Measurements from ENCODE around the gene GPC1.

GPC1 gene

DNA sequence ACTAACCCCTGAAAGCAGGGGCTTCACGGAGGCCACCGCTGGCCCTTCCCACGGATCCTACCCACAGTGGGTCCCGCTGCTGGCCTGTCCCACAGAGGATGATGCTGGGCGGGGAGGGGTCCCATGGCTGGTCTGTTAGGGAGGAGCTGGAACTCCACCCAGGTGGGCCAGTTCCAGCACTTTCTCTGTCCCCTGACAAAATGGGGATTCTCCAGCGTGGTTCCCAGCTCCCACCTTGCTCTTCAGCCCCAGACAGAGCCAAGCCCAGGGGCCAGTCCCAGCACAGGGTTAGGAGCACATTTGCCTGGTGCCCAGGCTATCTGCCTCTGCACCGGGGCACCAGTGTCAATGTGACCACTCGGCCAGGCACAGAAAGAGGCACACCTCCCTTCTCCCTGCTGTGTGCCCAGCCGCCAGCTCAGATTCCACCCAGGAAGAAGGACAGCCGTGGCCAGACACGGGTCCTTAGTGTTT is 72.4 kb downstream of the GPC1 start:
- Histone ChIP-seq H3K4me1 (ENCODE audit: control insufficient read depth, insufficient read depth, low read length) (no peaks in the 10 kb centered on the region), H3K4me3 (ENCODE audit: insufficient read depth, low read depth, low read length) (no peak overlapping the region), H3K27ac (ENCODE audit: insufficient read depth, low read depth, low read length, poor library complexity, severe bottlenecking) (no peak overlapping the region), H3K9me3 (ENCODE audit: control insufficient read depth, low read length) (no peaks in the 10 kb centered on the region), H3K36me3 (ENCODE audit: control insufficient read depth, insufficient read depth, low read length) (no peaks in the 10 kb centered on the region), H3K27me3 (ENCODE audit: control insufficient read depth, insufficient read depth, low read length, poor library complexity, severe bottlenecking) (no peaks in the 10 kb centered on the region)
- 92 to 93% methylated on average over 11 of the region's 11 CpGs for WGBS, 2 experiments

DNA sequence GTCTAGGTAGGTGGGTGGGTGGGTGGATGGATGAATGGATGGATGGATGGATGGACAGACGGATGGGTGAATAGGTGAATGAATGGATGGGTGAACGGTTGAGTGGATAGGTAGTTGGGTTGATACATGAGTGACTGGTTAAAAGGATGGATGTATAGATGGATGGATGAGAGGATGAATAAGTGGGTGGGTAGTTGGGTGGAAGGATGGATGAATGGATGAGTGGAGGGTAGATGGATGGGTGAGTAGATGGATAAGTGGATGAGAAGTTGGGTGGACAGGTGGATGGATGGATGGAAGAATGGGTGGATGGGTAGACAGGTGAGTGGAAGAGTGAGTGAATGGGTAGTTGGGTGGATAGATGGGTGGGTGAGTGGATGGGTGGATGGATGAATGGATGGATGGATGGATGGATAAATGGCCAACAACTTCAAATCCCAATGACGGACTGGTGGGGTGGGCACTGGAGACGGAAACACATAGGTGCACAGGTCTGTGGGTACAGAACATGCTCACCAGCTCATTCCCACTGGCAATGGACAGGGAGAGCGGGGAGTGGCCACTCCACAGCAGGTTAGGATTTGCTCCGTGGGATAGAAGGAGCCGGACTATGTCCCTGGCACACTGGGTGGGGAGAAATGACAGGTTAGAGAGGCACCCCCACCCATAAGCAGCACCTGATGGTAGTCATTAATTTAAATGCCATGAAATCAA is 73.5 kb downstream of the GPC1 start:
- Histone ChIP-seq H3K36me3 (ENCODE audit: control insufficient read depth, insufficient read depth, low read length) (no peaks in the 10 kb centered on the region), H3K27me3 (ENCODE audit: control insufficient read depth, insufficient read depth, low read length, poor library complexity, severe bottlenecking) (no peaks in the 10 kb centered on the region)
- WGBS, 2 experiments = 91 to 94% methylated on average over 7 of the region's 7 CpGs

DNA sequence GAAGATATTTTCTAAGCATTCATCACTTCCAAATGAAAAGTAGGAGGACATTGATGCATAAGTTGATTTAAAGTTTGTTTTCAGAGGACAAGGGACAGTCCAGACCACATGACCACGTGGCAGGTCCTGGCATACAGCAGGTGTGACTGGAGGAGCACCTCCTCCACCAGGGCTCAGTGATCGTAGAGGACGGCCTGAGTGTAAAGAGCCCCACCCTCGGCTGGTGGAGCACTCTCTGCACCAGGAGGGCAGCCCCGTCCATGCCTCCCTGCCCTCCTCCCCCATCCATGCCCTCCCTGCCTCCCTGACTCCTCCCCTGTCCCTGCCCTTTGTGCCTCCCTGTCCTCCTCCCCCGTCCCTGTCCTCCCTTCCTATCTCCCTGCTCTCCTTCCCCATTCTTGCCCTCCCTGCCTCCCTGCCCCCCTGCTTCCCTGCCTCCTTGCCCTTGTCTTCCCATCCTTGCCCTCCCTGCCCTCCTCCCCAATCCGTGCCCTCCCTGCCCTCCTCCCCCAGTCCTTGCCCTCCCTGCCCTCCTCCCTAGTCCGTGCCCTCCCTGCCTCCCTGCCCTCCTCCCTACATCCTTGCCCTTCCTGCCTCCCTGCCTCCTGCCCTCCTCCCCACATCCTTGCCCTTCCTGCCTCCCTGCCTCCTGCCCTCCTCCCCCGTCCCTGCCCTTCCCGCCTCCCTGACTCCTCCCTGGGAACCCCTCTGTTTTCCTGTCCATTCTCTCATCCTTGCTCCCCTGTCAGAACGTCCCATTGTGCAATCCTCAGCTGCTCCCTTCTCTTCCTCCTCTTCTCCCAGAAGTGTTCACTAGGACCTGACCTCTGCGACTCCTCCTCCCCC is 74.4 kb downstream of the GPC1 start:
- H3K36me3 ChIP-seq (ENCODE audit: control insufficient read depth, insufficient read depth, low read length) = no peaks in the 10 kb centered on the region
- H3K27me3 ChIP-seq (ENCODE audit: control insufficient read depth, insufficient read depth, low read length, poor library complexity, severe bottlenecking) = no peaks in the 10 kb centered on the region
- WGBS, 2 experiments = 60 to 62% methylated on average over 12 of the region's 12 CpGs
- H3K4me1 ChIP-seq (ENCODE audit: control insufficient read depth, insufficient read depth, low read length) = no peaks in the 10 kb centered on the region
- no peak overlapping the region for H3K4me3 ChIP-seq (ENCODE audit: insufficient read depth, low read depth, low read length)
- H3K27ac ChIP-seq (ENCODE audit: insufficient read depth, low read depth, low read length, poor library complexity, severe bottlenecking) = no peak overlapping the region
- no peaks in the 10 kb centered on the region for H3K9me3 ChIP-seq (ENCODE audit: control insufficient read depth, low read length)

More for the DNA sequence above, 73.5 kb downstream of the GPC1 start:
- H3K9me3 ChIP-seq (ENCODE audit: control insufficient read depth, low read length) = no peaks in the 10 kb centered on the region
- no peak overlapping the region for H3K4me3 ChIP-seq (ENCODE audit: insufficient read depth, low read depth, low read length)
- H3K4me1 ChIP-seq (ENCODE audit: control insufficient read depth, insufficient read depth, low read length) = no peaks in the 10 kb centered on the region
- no peak overlapping the region for H3K27ac ChIP-seq (ENCODE audit: insufficient read depth, low read depth, low read length, poor library complexity, severe bottlenecking)

DNA sequence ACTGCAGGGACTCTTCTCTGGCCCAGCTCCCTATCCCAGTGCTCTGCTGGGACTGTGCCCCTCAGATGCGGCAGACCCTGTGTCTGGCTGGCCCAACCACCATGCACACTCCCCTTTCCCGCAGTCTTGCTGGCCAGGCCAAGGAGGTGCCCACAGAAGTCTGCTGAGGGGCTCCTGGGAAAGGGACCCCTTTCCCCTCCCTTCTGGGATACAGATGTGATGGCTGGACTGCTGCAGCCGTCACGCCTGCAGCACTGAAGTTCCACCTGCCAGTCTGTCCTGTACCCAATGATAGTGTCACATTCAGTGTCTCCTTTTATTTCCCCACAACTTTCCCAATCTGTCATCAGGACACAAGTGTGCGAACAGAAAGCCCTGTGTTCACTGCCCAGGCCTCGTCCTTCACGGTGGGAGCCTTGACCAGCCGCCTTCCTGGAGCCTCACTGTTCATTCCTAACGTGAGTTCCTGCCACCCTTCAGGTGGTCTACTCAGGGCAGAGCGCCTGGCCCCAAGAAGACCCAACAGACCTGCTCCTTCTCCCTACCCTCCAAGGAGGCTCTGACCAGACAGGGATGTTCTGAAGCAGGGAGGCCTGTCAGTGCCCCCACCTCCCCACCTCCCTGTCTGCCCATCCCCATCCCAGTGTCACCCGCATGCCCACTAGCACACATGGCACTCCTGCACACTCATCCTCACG is 75.2 kb downstream of the GPC1 start:
- WGBS, 2 experiments = 87 to 90% methylated on average over 12 of the region's 12 CpGs
- no peaks in the 10 kb centered on the region for H3K27me3 ChIP-seq (ENCODE audit: control insufficient read depth, insufficient read depth, low read length, poor library complexity, severe bottlenecking)
- H3K27ac ChIP-seq (ENCODE audit: insufficient read depth, low read depth, low read length, poor library complexity, severe bottlenecking) = no peak overlapping the region
- no peaks in the 10 kb centered on the region for H3K9me3 ChIP-seq (ENCODE audit: control insufficient read depth, low read length)
- no peaks in the 10 kb centered on the region for H3K36me3 ChIP-seq (ENCODE audit: control insufficient read depth, insufficient read depth, low read length)
- no peaks in the 10 kb centered on the region for H3K4me1 ChIP-seq (ENCODE audit: control insufficient read depth, insufficient read depth, low read length)
- no peak overlapping the region for H3K4me3 ChIP-seq (ENCODE audit: insufficient read depth, low read depth, low read length)

DNA sequence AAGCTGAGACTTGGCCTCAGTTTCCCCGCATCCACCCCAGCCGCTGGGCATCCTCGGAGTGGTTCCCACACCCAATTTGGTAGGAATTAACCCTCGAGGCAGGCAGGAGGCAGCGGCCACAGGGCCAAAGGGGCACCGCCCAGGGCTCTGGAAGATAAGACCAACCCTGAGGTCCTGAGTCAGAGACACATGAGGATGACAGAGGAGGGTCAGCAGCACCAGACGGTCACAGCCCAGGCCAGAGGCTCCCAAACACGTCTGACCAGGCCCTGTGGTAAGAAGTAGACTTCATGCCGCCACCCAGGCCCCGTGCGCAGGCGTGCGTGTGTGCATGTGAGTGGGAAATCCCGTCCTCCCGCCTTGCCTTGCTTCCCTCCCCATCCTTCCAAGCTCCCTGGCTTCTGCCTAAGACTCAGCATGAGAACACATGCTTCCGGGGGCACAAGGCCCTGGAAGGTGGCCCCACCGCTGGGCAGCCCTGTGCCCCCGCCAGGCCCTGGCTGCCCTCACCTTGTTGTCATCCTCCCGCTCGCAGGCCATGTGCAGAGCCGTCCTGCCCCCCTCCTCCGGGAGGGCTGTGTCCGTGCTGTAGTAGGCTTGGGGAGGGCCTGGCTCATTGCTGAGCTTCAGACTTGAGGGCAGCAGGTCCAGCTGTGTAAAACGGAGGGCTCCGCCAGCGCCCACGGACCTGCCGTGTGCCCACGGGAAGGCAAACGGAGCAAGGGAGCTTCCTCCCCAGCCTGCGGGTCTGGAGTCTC is 76.1 kb downstream of the GPC1 start:
- 93 to 94% methylated on average over 31 of the region's 31 CpGs for WGBS, 2 experiments
- H3K36me3 ChIP-seq (ENCODE audit: control insufficient read depth, insufficient read depth, low read length) = no peaks in the 10 kb centered on the region
- no peak overlapping the region for H3K4me3 ChIP-seq (ENCODE audit: insufficient read depth, low read depth, low read length)

DNA sequence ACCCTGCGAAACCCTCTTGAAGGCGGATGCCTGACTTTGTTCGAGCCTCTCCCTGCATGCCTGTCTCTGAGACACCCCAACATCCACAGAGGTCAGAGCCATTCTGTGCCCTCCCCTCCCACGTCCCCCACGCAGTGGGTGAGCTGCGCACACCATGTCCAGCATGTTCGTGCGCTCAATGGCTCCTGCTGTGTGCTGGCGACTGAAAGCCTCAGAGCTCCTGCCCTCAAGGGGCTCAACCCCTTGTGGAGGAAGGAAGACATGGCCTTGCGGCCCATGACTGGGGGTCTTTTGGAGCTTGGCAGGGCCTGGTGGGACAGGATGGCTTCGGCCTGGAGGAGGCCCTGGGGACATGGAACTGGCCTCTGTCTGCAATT is 76.6 kb downstream of the GPC1 start:
- H3K36me3 ChIP-seq (ENCODE audit: control insufficient read depth, insufficient read depth, low read length) = no peaks in the 10 kb centered on the region
- no peak overlapping the region for H3K4me3 ChIP-seq (ENCODE audit: insufficient read depth, low read depth, low read length)
- H3K9me3 ChIP-seq (ENCODE audit: control insufficient read depth, low read length) = no peaks in the 10 kb centered on the region
- H3K27ac ChIP-seq (ENCODE audit: insufficient read depth, low read depth, low read length, poor library complexity, severe bottlenecking) = no peak overlapping the region
- H3K4me1 ChIP-seq (ENCODE audit: control insufficient read depth, insufficient read depth, low read length) = no peaks in the 10 kb centered on the region
- 92 to 96% methylated on average over 11 of the region's 11 CpGs for WGBS, 2 experiments
- no peaks in the 10 kb centered on the region for H3K27me3 ChIP-seq (ENCODE audit: control insufficient read depth, insufficient read depth, low read length, poor library complexity, severe bottlenecking)

More for the DNA sequence above, 76.1 kb downstream of the GPC1 start:
- Histone ChIP-seq H3K9me3 (ENCODE audit: control insufficient read depth, low read length) (no peaks in the 10 kb centered on the region), H3K27me3 (ENCODE audit: control insufficient read depth, insufficient read depth, low read length, poor library complexity, severe bottlenecking) (no peaks in the 10 kb centered on the region), H3K4me1 (ENCODE audit: control insufficient read depth, insufficient read depth, low read length) (no peaks in the 10 kb centered on the region), H3K27ac (ENCODE audit: insufficient read depth, low read depth, low read length, poor library complexity, severe bottlenecking) (no peak overlapping the region)

DNA sequence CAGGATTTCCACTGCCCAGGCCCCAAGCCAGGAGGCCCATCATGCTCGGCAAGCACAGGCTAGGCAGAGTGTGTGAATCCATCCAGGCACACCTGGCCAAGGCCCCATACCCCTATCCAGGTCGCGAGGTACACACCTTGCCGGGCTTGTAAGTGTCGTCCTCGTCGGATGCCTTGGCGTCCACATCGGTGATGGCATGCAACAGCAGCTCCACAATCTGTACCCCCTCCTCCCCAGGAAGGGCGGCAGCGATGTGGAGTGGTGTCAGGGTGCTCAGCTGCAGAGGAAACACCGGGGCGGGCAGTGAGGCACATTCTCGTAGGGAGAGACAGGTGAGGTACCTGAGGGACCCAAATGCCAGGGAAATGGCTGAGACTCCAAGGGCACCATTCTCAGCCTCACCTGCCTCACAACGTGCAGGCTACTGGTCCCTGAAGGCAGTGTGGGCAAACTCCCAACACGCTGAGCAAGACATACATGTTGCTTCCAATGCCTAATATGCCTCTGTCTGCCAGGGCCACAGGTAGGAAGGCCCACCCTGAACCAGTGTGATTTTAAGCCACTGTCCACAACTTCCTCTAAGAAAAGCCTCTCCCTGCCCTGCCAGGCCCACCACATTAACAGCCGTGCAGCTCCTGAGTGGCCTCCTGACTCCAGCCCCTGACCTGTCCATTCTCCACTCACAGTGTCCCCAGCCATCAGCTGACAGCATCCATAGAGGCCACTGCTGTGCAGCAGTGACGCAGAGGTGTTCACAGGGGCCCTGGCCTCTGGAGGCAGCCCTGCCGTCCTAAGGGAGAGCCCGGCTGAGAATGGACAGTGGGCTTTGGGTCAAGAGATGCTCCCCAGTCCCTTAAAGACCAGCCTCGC is 77.4 kb downstream of the GPC1 start:
- 95% methylated on average over 21 of the region's 21 CpGs for WGBS, 2 experiments
- Histone ChIP-seq H3K36me3 (ENCODE audit: control insufficient read depth, insufficient read depth, low read length) (no peaks in the 10 kb centered on the region), H3K9me3 (ENCODE audit: control insufficient read depth, low read length) (no peaks in the 10 kb centered on the region), H3K4me1 (ENCODE audit: control insufficient read depth, insufficient read depth, low read length) (no peaks in the 10 kb centered on the region), H3K27ac (ENCODE audit: insufficient read depth, low read depth, low read length, poor library complexity, severe bottlenecking) (no peak overlapping the region), H3K4me3 (ENCODE audit: insufficient read depth, low read depth, low read length) (no peak overlapping the region), H3K27me3 (ENCODE audit: control insufficient read depth, insufficient read depth, low read length, poor library complexity, severe bottlenecking) (no peaks in the 10 kb centered on the region)

DNA sequence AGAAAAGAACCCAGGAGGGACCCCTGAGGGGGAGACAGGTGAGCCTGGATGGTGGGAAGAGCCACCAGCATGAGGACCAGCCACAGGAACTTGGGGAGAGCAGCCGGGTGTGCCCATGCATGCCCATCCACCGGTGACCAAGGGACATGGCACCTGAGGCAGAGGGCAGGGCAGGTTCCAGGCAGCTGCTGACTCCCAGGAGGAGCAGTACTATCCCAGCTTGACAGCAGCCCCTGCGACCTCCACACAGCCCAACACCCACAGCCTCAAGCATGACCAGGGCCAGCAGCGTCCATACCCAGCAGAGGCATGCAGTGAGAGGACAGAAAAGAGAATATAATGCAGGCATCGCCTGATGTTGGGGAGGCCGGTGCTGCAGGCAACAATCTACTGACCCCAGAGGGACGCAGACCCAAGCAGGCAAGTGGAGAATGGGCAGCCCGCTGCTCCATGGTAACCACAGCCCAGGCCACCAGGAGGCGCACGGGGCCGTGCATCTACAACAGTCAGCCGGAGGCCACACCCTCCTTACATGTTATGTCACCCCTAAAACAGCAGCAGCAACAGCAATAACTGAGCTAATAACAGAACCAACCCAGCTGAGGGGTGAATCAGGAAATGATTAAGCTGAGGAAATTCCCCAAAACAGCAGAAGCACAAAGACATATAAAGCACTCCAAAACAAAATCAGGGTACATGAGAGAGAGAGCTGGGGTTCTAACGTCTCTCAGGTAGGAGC is 78.3 kb downstream of the GPC1 start:
- H3K27me3 ChIP-seq (ENCODE audit: control insufficient read depth, insufficient read depth, low read length, poor library complexity, severe bottlenecking) = peaks cover under 1% of the 10 kb centered on the region
- H3K4me1 ChIP-seq (ENCODE audit: control insufficient read depth, insufficient read depth, low read length) = no peaks in the 10 kb centered on the region
- 37 to 38% methylated on average over 13 of the region's 13 CpGs for WGBS, 2 experiments
- H3K4me3 ChIP-seq (ENCODE audit: insufficient read depth, low read depth, low read length) = no peak overlapping the region
- no peaks in the 10 kb centered on the region for H3K9me3 ChIP-seq (ENCODE audit: control insufficient read depth, low read length)
- H3K36me3 ChIP-seq (ENCODE audit: control insufficient read depth, insufficient read depth, low read length) = no peaks in the 10 kb centered on the region
- no peak overlapping the region for H3K27ac ChIP-seq (ENCODE audit: insufficient read depth, low read depth, low read length, poor library complexity, severe bottlenecking)

DNA sequence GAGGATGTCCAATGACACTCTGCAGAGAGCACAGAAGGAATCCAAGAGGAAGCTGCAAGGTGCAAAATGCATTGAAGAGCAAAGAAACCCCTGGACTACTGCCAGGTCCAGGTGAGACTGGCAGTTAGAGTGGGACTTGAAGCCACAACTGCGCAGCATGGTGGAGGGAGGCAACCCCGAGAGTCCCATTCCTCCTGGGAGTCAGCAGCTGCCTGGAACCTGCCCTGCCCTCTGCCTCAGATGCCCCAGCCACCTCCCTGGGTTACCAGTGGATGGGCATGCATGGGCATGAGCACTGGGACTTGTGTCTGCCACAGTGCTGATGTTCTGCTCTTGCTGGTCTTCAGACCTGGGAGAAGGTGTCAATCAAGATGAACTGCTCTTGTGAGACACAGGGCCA is 79.2 kb downstream of the GPC1 start:
- H3K4me1 ChIP-seq (ENCODE audit: control insufficient read depth, insufficient read depth, low read length) = peaks cover 4% of the 10 kb centered on the region
- peaks cover 10% of the 10 kb centered on the region for H3K27me3 ChIP-seq (ENCODE audit: control insufficient read depth, insufficient read depth, low read length, poor library complexity, severe bottlenecking)
- 93 to 98% methylated on average over 2 of the region's 2 CpGs for WGBS, 2 experiments
- H3K4me3 ChIP-seq (ENCODE audit: insufficient read depth, low read depth, low read length) = no peak overlapping the region
- H3K27ac ChIP-seq (ENCODE audit: insufficient read depth, low read depth, low read length, poor library complexity, severe bottlenecking) = no peak overlapping the region
- no peaks in the 10 kb centered on the region for H3K9me3 ChIP-seq (ENCODE audit: control insufficient read depth, low read length)
- H3K36me3 ChIP-seq (ENCODE audit: control insufficient read depth, insufficient read depth, low read length) = no peaks in the 10 kb centered on the region
